GM19239 (cell line): ENCODE measurements around the gene MANSC1.
A peak's percentile ranks its signal among the peaks of the same experiment; 100 is the strongest.
"Not testable (repeated sequence)": the region's sequence is repeated elsewhere in the genome, so short reads cannot be mapped to it uniquely, and the experiment has no call there.

ENCODE experiments used
- DNase-seq: peaks from one replicate; pipeline ENCODE4 v3.0.0; 2011; ENCODE audit warnings: low spot score; ENCODE audit not compliant: insufficient read length
- FAIRE-seq: peaks from 2 replicates; lab custom pipeline; 2011; peaks lifted over from hg19 to GRCh38; lab: Jason Lieb, UNC

MANSC1 gene

DNA sequence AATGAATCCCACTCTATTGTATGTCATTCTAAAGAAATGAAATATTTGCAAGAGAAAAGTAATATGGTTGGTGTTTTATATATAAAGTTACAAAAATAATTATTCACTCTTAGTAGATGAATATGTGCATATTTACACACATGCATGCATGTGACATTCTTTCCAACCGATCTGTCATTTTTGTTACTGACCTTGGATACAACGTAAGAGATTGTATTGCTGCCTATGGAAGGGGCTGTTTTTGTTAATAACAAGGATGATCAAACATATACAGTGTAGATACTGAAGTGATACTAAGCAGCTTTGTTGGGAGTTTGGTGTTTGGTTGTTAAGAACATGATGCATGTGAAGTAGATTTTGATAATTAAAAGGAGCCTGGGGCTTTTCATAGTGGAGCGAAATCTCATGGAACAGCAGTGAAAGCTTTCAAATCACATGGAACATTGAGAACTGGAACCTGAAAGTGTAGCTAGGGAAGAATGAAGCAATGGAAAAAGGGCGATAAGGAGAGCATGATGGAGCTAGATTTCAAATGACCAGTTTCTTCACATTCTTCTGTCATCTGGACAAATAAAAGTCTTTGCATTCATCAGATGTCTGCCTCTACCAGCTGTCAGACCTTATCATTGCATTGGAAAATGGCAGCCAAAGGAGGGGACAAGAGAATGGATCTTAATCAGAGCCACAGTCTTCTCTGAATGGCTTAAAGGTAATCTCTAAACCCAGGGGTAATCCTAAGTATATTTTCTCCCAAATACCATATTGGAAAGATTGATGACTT, 16.8 kb upstream of the MANSC1 start:
- FAIRE-seq (no peak), DNase-seq (no peak)

- FAIRE-seq (no peak), DNase-seq (no peak)
These were observed 15.9 kb upstream of the MANSC1 start for GRCh38 chr12:12365931-12366431.

GRCh38 chr12:12365446-12365802, 15.4 kb upstream of the MANSC1 start:
- DNase-seq (no peak), FAIRE-seq (no peak)

DNA sequence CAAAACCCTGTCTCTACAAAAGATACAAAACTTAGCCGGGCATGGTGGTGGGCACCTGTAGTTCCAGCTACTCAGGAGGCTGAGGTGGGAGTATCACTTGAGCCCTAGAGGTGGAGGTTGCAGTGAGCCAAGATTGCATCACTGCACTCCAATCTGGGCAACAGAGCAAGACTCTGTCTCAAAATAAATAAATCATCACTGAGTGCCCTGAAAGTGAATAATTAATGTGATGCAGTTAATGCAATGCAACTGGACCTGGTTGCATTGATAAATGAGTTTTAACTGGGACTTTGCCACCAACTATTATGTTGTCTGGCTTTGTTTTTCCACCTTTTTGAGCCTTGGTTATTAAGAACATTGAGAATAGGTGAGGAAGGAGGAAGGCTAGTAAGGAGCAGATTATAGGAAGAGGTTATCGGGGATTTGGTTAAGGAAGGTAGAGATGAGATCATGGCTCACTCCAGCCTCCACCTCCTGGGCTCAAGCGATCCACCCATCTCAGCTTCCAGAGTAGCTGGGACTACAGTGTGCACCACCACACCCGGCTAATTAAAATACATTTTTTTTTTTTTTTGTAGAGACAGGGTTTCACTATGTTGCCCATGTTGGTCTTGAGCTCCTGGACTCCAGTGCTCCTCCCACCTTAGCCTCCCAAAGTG, 14.9 kb upstream of the MANSC1 start:
- FAIRE-seq = no peak
- no peak for DNase-seq

DNA sequence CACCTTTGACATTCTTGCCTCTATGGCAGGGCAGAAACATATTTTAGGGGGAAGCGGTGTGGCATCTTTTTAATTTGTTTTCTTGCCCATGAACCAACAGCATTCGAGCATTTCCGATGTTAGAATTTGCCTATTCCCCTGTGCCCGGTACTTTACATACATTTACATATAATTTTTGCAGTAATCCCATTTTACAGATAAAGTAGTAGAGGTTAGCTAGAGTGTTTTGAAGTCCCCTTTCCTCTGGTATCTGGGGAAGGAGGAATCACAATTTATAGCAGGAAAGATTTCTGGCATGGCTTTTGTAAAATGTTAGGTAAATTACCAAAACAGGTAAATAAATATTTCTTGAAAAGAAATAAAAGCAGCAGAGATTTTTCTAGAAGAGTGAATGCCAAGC, 8.5 kb upstream of the MANSC1 start:
- FAIRE-seq (peak; percentile 8), DNase-seq (no peak)

DNA sequence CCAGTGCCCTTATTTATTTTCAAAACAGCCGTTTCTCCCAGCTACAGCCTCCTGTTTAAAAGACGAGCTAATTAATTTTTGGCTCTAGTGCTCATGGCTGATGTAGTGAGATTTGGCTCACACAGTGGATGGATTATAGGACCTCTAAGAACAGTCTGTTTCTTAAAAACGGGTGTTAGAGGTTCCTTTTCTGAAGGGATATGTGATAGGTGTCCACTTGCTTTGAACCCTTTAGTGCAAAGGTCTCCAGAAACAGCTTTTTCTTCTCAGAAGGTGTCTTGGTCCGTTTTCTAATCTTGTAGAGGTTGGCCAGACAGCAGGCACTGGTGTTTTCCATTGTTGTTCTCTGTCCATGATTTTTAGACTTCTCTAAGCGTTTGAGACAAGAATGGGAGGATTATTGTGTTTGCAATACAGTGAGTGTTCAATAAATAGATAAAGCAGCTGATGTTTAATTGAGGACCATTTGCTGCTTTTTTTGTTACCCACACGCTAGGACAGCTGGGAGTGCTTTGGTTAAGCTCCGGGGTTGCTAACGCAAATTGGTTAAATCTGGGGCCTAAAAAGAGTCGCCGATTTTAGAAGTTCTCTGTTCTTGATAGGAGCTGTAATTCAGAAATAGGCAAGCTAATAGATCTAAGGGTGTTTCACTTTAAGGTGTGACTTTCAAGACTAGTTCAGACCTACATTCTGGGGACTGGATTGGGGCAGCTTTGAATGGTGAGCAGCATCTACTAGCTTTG, 7.8 kb upstream of the MANSC1 start:
- FAIRE-seq (peak; percentile 93), DNase-seq (no peak)

DNA sequence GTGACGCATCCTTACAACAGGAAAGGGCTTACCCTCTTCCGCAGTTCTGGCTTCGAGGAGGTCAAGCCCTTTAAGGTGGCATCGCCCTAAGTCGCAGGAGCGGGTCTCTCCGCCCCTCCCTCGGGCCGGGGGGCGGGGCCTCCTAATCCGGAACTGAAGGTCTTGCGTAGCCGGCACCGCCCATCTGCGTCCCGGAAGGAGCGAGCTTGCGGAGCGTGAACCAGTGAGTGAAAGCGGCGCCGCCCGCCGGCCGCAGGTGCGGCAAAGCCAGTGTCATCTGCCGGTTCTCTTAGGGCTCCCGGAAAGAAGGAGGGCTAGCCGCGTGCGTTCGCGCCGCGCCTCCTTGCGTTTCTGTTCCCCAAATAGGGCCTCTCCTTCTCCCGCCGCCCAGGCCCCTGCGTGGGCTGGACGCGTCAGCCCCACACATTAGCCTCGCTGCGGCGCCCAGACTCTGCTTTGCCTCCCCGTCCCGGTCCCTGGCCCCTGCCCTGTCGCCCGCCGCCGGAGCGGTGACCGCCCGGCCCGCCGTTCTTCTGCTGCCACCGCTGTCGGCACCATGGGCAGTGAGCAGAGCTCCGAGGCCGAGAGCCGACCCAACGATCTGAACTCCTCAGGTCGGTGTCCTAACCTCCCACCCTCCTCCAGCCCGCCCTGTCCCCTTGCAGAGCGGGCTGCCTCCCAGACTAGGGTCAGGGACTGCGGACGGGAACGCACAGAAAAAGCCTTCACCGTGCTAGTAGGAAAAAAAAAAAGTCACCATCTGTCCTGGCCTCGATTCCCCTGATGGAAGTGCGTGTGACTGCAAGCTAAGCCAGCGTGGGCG, 7.1 kb upstream of the MANSC1 start, which contains the start of gene BORCS5:
BORCS5 (plus strand) TSS at position 183 of the 823 bp plus-strand sequence; CDS start at position 557, 374 bp downstream.
- peak; percentile 87 for DNase-seq
- FAIRE-seq = peak; percentile 98

- FAIRE-seq (no peak), DNase-seq (no peak)
These were observed 6.4 kb upstream of the MANSC1 start for GRCh38 chr12:12356467-12356895.

- no peak for DNase-seq
- FAIRE-seq = no peak
These were observed 3.8 kb upstream of the MANSC1 start for GRCh38 chr12:12353807-12354206.

- FAIRE-seq = no peak
- no peak for DNase-seq
These were observed 3.2 kb upstream of the MANSC1 start for GRCh38 chr12:12353276-12353675.

GRCh38 chr12:12351468-12352185, 1.6 kb upstream of the MANSC1 start:
- FAIRE-seq, DNase-seq: not testable (repeated sequence)

DNA sequence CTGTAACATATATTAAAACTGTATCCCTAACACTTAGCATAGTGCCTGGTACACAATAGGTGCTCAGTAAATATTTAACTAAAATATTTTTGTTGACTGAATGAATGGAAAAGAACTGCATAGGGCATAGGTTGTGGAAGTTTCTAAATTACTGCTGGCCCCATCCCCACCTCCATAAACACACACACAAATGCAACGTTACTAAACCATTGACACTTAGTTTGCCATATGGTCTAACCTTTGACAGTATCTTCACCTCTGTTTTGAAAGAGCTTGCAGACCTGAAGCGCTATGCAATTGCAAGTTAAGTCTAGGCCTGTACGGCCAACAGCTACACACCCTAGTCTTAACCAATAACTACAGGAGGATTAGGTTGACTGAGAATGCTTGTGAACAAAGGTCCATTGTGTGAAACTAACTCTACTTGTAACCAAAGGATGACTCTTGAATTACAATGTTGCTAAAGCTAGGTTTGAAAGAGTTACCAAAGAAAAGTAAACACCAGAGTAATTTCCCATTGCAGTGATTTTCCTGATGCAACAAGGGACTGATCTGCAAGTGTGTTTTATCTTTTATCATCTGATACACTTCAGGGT, 924 bp upstream of the MANSC1 start:
- peak; percentile 83 for FAIRE-seq
- no peak for DNase-seq

GRCh38 chr12:12338527-12339168, 11.4 kb downstream of the MANSC1 start:
- DNase-seq (no peak), FAIRE-seq (no peak)

DNA sequence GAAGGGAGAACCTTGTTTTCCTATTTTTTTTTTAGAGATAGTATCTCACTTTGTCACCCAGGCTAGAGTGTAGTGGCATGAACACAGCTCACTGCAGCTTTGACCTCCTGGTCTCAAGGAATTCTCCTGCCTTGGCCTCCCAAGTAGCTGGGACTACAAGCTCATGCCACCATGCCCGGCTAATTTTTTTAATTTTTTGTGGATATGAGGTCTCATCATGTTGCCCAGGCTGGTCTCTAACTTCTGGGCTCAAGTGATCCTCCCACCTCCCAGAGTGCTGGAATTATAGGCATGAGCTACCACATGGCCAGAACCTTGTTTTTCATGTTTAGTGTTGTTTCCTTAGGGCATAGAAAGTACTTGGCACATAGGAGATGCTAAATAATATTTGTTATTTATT, 13.5 kb downstream of the MANSC1 start:
- FAIRE-seq = no peak
- no peak for DNase-seq

DNA sequence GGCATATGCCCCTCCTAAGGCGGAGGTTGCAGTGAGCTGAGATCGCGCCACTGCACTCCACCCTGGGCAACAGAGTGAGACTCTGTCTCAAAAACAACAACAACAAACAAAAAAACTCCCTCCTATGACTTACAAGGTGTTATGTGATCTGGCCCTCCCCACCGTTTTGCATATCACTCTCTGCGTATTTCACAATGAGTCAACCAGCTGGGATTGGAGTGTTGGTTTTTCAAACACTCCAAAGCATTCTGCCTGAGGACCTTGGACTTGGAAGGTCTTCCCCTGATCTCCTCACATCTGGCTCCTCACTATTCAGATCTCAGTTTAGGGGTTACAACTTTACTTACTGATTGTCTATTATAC, 14.0 kb downstream of the MANSC1 start:
- FAIRE-seq (no peak), DNase-seq (no peak)

DNA sequence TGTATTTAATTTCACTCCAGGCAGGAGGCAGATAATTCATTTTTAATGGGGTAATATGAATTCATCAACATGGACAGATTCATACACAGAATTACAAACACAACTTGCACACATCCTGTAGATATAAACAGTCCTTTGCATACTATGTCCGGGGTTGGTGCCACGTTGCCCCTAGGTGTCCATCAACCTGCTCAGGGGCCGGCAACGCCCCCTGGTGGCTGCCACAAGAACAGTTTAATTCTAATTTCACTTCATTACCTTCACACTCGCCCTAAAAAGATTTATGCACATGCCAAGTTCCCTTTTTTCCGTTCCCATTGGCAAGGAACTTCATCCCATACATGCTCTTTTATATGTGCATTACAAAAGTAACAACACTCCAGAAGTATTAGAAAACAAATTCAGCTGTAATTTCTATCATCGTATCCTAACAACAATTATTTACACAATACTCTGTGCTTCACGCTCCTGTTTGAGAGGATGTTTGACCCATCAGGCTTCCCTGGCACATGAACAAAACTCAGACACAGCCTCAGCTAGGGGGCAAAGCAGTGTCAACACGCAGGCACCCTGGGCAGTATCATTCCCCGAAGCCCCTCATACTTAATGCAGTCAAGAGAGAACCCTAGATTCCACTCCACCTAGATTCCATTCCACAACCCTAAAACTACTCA, 15.5 kb downstream of the MANSC1 start:
- FAIRE-seq (peak; percentile 68), DNase-seq (peak; percentile 56)

DNA sequence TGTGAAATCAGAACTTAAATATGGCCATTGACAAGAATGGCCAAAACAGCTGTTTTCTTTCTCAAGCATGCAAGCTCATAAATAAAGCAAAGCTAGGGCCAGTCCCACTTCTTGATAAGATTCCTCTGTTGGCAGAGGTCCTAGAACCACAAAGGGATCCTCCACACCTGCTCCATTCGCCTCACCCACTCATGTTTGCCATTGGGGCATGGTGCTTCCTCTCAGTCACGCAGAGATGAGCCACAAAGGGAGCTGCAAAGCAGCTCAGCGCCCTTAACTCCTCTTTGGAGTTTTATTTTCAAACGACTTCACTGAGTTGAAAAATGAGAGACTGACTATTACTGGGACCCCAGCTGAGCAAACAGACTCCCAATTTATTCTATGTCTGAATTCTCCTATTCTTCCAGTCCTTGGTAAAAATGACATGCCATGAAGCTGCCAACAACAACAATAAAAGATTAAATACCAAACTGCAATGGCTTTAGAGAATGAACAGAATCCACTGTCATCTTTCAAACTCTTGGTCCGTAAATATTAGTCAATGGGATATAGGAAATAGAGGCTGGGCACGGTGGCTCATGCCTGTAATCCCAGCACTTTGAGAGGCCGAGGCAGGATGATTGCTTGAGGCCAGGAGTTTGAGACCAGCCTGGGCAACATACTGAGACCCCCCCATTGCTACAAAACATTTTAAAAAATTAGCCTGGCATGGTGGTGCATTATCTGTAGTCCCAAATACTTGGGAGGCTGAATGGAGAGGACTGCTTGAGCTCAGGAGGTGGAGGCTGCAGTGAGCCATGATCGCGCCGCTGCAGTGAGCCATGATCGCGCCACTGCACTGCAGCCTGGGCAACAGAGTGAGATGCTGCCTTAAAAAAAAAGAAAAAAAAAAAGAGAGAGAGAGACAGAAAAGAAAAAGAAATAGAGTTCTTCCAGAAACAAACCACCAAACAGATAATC, 16.4 kb downstream of the MANSC1 start:
- no peak for DNase-seq
- FAIRE-seq = no peak
